ENCODE results near the gene EPB41L1. TPM values are rescaled to one million over a fixed set of nuclear protein-coding genes. Genes with fewer than 3 reads are reported as not detected.

EPB41L1 gene
- total RNA-seq, 4 donors from 2014 or later, result 9.0 to 33.5 (median 20.4) TPM

- 70 to 80% methylated on average over 2 of the region's 2 CpGs for WGBS, 2 donors
- H3K4me3 ChIP-seq (ENCODE audit: low read depth, poor library complexity, severe bottlenecking), result no peak overlapping the region
- no peak for DNase-seq (ENCODE audit: low spot score in 2 of 2)
- intact Hi-C loops (cut with DNase I; ENCODE audit: low total_unique reads), result no loop called here
- no peak for TF ChIP-seq POLR2A (IDR thresholded peaks at IDR 0.05)
- no peak for TF ChIP-seq CTCF (IDR thresholded peaks at IDR 0.05)
Observed at GRCh38 chr20:36254076-36254475, 99.5 kb downstream of the EPB41L1 start.

GRCh38 chr20:36255445-36255844 is 100.9 kb downstream of the EPB41L1 start:
- no peak overlapping the region for H3K4me3 ChIP-seq (ENCODE audit: low read depth, poor library complexity, severe bottlenecking)
- intact Hi-C loops (cut with DNase I; ENCODE audit: low total_unique reads), result no loop called here
- 94% methylated on average over 12 of the region's 12 CpGs for WGBS, 2 donors
- no peak for TF ChIP-seq POLR2A (IDR thresholded peaks at IDR 0.05)
- no peak for TF ChIP-seq CTCF (IDR thresholded peaks at IDR 0.05)
- DNase-seq (ENCODE audit: low spot score in 2 of 2), result no peak

- no peak for TF ChIP-seq POLR2A (IDR thresholded peaks at IDR 0.05)
- no peak for TF ChIP-seq CTCF (IDR thresholded peaks at IDR 0.05)
- WGBS, 2 donors, result 65 to 66% methylated on average over 16 of the region's 16 CpGs
- intact Hi-C loops (cut with DNase I; ENCODE audit: low total_unique reads), result no loop called here
- DNase-seq (ENCODE audit: low spot score in 2 of 2), result no peak
- no peak overlapping the region for H3K4me3 ChIP-seq (ENCODE audit: low read depth, poor library complexity, severe bottlenecking)
Observed at GRCh38 chr20:36259177-36260061, 104.9 kb downstream of the EPB41L1 start.

- 73 to 81% methylated on average over 7 of the region's 7 CpGs for WGBS, 2 donors
- TF ChIP-seq CTCF (IDR thresholded peaks at IDR 0.05) (no peak), POLR2A (IDR thresholded peaks at IDR 0.05) (no peak)
Observed at GRCh38 chr20:36260316-36260715, 105.8 kb downstream of the EPB41L1 start.

DNA sequence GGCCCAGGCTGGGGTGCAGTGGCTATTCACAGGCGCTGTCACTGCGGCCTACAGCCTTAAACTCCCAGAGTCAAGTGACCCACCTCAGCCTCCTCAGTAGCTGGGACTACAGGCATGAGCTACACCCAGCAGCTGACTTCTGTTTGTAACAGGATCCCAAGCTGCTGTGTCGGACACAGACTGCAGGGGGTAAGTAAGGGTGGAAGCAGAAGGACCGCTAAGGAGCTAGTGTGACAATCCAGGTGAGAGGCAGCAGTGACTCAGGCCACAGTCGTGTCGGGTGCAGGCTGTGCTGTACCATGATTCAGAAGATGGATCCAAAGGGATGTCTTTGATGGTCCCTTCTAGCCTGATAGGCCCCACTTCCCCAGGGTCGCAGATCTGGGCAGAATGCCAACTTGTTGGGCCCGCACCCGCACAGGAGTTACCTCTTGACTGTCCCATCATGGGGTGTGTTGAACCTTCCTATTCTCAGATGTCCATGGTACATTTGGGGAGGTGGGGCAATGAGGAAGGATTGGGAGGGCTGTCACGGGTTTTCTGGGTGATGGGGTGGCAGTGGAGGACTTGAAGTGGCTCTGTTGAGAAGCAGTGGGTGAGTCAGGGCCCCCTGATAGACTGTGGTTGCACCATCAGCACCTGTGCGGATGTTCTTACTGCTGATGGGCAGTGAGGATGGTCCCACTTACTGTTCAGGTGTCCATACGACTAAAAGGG is 107.0 kb downstream of the EPB41L1 start:
- DNase-seq (ENCODE audit: low spot score in 2 of 2), result no peak
- intact Hi-C loops (cut with DNase I; ENCODE audit: low total_unique reads), result no loop called here
- no peak overlapping the region for H3K4me3 ChIP-seq (ENCODE audit: low read depth, poor library complexity, severe bottlenecking)
- no peak for TF ChIP-seq POLR2A (IDR thresholded peaks at IDR 0.05)
- TF ChIP-seq CTCF (IDR thresholded peaks at IDR 0.05), result no peak
- 76 to 85% methylated on average over 12 of the region's 12 CpGs for WGBS, 2 donors

More at GRCh38 chr20:36260316-36260715, 105.8 kb downstream of the EPB41L1 start:
- no peak for DNase-seq (ENCODE audit: low spot score in 2 of 2)
- intact Hi-C loops (cut with DNase I; ENCODE audit: low total_unique reads), result no loop called here
- H3K4me3 ChIP-seq (ENCODE audit: low read depth, poor library complexity, severe bottlenecking), result no peak overlapping the region

Data from lower leg skin (tissue), 4 donors.